ENCODE measurements around the gene PDCD1.

The PDCD1 gene

GRCh38 chr2:241848761-241849615 is 9.7 kb downstream of the PDCD1 start:
- Mint-ChIP-seq H3K9me3 (no peaks in the 10 kb centered on the region), H3K4me1 (peaks cover 16% of the 10 kb centered on the region), H3K27ac (no peak overlapping the region), H3K36me3 (ENCODE audit: low read depth) (no peaks in the 10 kb centered on the region), H3K27me3 (ENCODE audit: low read depth) (peaks cover 15% of the 10 kb centered on the region), H3K4me3 (no peak overlapping the region)
- no peak for TF ChIP-seq CTCF (IDR thresholded peaks at IDR 0.05; ENCODE audit: unreplicated experiment in 3 of 3)

- peak overlapping the region; percentile 8 to 73 (median 71) for H3K4me3 Mint-ChIP-seq
- no peak for TF ChIP-seq CTCF (IDR thresholded peaks at IDR 0.05; ENCODE audit: unreplicated experiment in 3 of 3)
These were observed 12.3 kb downstream of the PDCD1 start for GRCh38 chr2:241846406-241846805.

GRCh38 chr2:241844831-241845578 is 13.7 kb downstream of the PDCD1 start:
- Mint-ChIP-seq H3K27me3 (ENCODE audit: low read depth) (peaks cover 22% of the 10 kb centered on the region), H3K27ac (peak overlapping the region in 2 of 3 experiments; percentile 40 to 85), H3K36me3 (ENCODE audit: low read depth) (no peaks in the 10 kb centered on the region), H3K4me1 (peaks cover 30% of the 10 kb centered on the region), H3K9me3 (no peaks in the 10 kb centered on the region), H3K4me3 (peak overlapping the region; percentile 72 to 79 (median 75))
- no peak for TF ChIP-seq CTCF (IDR thresholded peaks at IDR 0.05; ENCODE audit: unreplicated experiment in 3 of 3)

More at GRCh38 chr2:241846406-241846805, 12.3 kb downstream of the PDCD1 start:
- H3K36me3 Mint-ChIP-seq (ENCODE audit: low read depth), result no peaks in the 10 kb centered on the region
- no peaks in the 10 kb centered on the region for H3K9me3 Mint-ChIP-seq
- H3K27ac Mint-ChIP-seq, result peak overlapping the region in 1 of 3 experiments; percentile 53
- H3K27me3 Mint-ChIP-seq (ENCODE audit: low read depth), result peaks cover 17% of the 10 kb centered on the region
- H3K4me1 Mint-ChIP-seq, result peaks cover 25% of the 10 kb centered on the region

- Mint-ChIP-seq H3K9me3 (no peaks in the 10 kb centered on the region), H3K27me3 (ENCODE audit: low read depth) (peaks cover 22% of the 10 kb centered on the region), H3K27ac (no peak overlapping the region), H3K36me3 (ENCODE audit: low read depth) (no peaks in the 10 kb centered on the region), H3K4me3 (peak overlapping the region; percentile 72 to 79 (median 75)), H3K4me1 (peaks cover 30% of the 10 kb centered on the region)
- no peak for TF ChIP-seq CTCF (IDR thresholded peaks at IDR 0.05; ENCODE audit: unreplicated experiment in 3 of 3)
These were observed 14.5 kb downstream of the PDCD1 start for GRCh38 chr2:241844066-241844728.

GRCh38 chr2:241843321-241844065 is 15.2 kb downstream of the PDCD1 start:
- Mint-ChIP-seq H3K27me3 (ENCODE audit: low read depth) (peaks cover 22% of the 10 kb centered on the region), H3K9me3 (no peaks in the 10 kb centered on the region), H3K4me1 (peaks cover 33% of the 10 kb centered on the region), H3K36me3 (ENCODE audit: low read depth) (no peaks in the 10 kb centered on the region), H3K27ac (peak overlapping the region in 2 of 3 experiments; percentile 59 to 70), H3K4me3 (peak overlapping the region; percentile 45 to 68 (median 67))
- no peak for TF ChIP-seq CTCF (IDR thresholded peaks at IDR 0.05; ENCODE audit: unreplicated experiment in 3 of 3)

Measured in nephron (organoid).